Measurements from ENCODE around the gene TNRC6B. TPM values are rescaled to one million over a fixed set of nuclear protein-coding genes. Genes with fewer than 3 reads are reported as not detected.

TNRC6B gene
- total RNA-seq, 2 donors from 2014 or later: 128 to 140 TPM

DNA sequence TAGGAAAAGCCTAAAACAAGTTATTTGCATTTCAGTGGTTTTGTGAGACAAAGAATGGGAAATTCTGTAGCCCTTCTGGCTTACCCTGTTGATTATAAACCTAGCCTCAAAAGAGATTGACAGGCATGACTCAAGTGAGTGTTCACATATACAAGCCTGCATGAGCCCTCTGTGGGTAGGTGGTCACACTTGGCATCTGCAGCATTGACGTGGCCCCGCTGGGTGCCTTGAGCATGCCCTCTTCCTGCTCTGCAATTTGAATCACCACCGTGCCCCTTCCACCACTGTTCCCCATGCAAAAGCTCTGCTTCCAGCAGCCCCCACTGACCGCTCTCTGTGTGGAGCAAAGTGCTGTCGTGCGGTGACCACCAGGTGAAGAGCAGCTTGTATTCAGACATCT is 147.6 kb downstream of the TNRC6B start:
- H3K27me3 Mint-ChIP-seq: no peaks in the 10 kb centered on the region
- H3K9me3 ChIP-seq (ENCODE audit: control insufficient read depth, low read length, poor library complexity, severe bottlenecking): no peaks in the 10 kb centered on the region
- peak; percentile 62 for ATAC-seq
- H3K36me3 Mint-ChIP-seq (ENCODE audit: low read depth): peaks cover 3% of the 10 kb centered on the region
- H3K4me3 Mint-ChIP-seq: peak overlapping the region; percentile 85
- H3K27ac Mint-ChIP-seq: peak overlapping the region; percentile 97
- DNase-seq: peak in 1 of 3 donors; percentile 31
- H3K4me1 Mint-ChIP-seq: peaks cover 53% of the 10 kb centered on the region

DNA sequence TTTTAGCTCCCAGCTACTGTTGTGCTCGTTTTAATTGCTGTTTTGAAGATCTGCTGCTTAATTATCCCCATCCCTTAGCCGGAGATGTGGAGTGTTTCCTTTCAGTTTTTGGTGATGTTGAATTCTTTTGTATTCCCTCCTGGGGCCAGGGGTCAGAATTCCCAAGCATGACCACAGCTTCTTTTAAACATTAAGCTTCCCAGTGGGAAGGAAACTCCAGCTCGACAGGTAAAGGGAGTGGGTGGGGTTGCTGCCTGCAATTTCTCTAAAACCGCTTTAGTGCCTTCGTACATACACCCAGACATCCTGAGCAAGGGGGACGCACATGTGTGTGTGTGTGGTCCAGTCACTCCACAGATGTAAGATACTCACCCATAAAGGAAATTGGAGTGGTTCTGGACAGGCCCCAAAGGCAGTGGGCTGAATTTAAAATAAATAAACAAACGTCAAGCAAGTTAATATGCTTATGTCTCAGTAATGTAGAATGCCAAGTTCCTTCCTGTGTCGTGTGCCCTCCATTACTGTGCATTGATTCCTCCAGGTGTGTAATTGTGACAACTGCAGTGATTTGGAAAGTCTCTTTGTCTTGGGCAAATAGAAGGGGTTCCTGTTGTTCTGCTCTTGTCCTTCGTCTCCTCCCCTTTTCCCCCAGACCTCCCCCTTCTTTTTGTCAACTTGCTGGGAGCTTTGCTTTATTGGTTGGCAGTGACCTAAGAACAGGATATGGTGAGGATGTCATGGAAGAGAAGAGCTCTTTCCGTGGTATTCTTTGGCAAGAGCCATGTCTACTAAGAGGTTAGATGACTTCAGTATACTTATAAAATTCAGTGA is 149.4 kb downstream of the TNRC6B start:
- Mint-ChIP-seq H3K27me3 (no peaks in the 10 kb centered on the region), H3K4me1 (peaks cover 51% of the 10 kb centered on the region), H3K4me3 (peak overlapping the region; percentile 43), H3K27ac (peak overlapping the region; percentile 97), H3K36me3 (ENCODE audit: low read depth) (peaks cover 3% of the 10 kb centered on the region)
- H3K9me3 ChIP-seq (ENCODE audit: control insufficient read depth, low read length, poor library complexity, severe bottlenecking): no peaks in the 10 kb centered on the region
- ATAC-seq (no peak), DNase-seq (no peak)

DNA sequence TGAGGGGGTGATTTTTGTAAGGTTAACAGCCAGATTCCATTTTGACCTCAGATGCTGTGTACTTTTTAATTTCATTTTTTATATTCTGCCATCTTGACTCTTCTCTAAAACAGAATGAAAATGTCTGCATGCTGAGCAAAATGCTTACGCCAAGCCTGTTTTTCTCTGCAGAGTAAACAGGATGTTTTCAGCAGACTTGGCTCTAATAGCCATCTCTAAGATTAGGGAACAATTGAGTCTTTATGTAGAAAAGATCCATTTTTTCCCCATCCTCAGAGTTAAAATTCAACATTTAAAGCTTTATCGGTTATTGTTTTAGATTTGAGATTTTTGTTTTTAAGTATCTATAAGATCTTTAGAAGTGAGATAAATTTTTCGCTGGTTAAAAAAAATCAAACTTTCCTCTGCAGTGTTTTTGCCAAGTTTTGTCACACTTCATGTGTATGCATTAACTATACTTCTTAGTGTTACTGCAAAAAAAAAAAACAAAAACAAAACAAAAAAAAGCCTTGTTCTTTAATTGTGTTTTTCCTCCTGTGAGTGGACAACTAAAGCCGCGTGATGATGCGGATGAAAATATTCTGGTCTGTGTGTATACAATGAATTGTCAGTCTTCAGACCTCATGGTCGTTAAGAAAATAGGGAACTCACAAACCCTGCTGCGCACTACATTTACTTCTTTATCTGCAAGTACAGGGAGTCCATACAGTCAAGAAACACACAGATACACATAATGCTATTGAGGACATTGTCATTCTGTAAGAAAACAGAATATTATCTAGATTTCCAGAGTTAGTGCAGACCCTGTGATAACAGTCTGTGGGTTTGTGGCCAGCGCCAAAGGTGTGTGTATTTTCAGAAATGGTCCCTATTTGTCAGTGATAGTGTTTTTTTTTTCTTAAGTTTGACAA is 151.1 kb downstream of the TNRC6B start:
- H3K4me1 Mint-ChIP-seq: peaks cover 58% of the 10 kb centered on the region
- H3K27ac Mint-ChIP-seq: peak overlapping the region; percentile 97
- ATAC-seq: no peak
- DNase-seq: no peak
- H3K4me3 Mint-ChIP-seq: peak overlapping the region; percentile 7
- no peaks in the 10 kb centered on the region for H3K9me3 ChIP-seq (ENCODE audit: control insufficient read depth, low read length, poor library complexity, severe bottlenecking)
- no peaks in the 10 kb centered on the region for H3K27me3 Mint-ChIP-seq
- H3K36me3 Mint-ChIP-seq (ENCODE audit: low read depth): peaks cover 3% of the 10 kb centered on the region

- ATAC-seq (no peak), DNase-seq (no peak)
- peak overlapping the region; percentile 66 for H3K27ac Mint-ChIP-seq
- H3K4me1 Mint-ChIP-seq: peaks cover 58% of the 10 kb centered on the region
- H3K9me3 ChIP-seq (ENCODE audit: control insufficient read depth, low read length, poor library complexity, severe bottlenecking): no peaks in the 10 kb centered on the region
- no peaks in the 10 kb centered on the region for H3K27me3 Mint-ChIP-seq
- no peak overlapping the region for H3K4me3 Mint-ChIP-seq
- peaks cover 3% of the 10 kb centered on the region for H3K36me3 Mint-ChIP-seq (ENCODE audit: low read depth)
Measured at GRCh38 chr22:40329466-40329865, 151.7 kb downstream of the TNRC6B start.

DNA sequence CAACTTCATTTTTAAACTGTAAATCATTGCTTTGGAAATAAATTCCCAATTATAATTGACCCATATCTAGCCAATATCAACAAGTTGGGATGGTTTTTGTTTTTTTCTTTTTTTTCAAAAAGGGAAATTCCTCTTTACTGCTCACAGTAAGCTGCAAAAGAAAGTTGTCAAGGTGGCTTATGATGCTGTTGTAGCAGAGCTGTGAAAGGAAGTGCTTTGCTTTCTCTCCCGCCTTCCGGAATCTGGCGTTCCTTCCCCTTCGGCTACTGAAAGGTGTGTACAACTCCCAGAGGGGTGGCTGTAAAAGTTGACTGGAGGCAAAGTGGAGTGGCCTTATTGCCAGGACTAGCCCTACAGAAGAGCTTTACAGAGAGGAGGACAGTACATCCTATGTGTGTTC is 152.4 kb downstream of the TNRC6B start:
- Mint-ChIP-seq H3K27ac (peak overlapping the region; percentile 66), H3K4me3 (no peak overlapping the region)
- DNase-seq: no peak

DNA sequence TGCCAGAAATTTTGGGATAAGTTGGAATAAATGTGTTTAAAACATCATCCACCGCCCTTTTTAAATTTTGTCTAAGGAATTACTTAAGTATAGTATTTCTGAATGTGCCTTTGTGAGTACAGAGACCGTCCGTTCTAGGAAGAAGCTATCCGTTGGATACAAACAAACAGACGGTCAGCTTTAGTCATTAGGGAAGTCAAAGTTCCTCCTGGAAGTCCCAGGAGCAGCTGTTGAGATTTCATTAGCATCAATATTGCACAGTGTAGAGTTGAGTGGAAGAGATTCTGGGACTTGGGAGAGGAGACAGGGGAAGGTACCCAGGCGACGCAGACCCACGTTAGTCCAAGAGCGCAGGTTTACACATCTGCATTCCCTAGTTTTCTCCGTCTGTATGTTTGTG is 152.9 kb downstream of the TNRC6B start:
- Mint-ChIP-seq H3K27me3 (no peaks in the 10 kb centered on the region), H3K36me3 (ENCODE audit: low read depth) (peaks cover 3% of the 10 kb centered on the region), H3K27ac (peak overlapping the region; percentile 66), H3K4me1 (peaks cover 52% of the 10 kb centered on the region), H3K4me3 (peak overlapping the region; percentile 9)
- DNase-seq: no peak
- no peaks in the 10 kb centered on the region for H3K9me3 ChIP-seq (ENCODE audit: control insufficient read depth, low read length, poor library complexity, severe bottlenecking)
- no peak for ATAC-seq

More for the DNA sequence above, 152.4 kb downstream of the TNRC6B start:
- Mint-ChIP-seq H3K27me3 (no peaks in the 10 kb centered on the region), H3K36me3 (ENCODE audit: low read depth) (peaks cover 3% of the 10 kb centered on the region), H3K4me1 (peaks cover 58% of the 10 kb centered on the region)
- no peak for ATAC-seq
- no peaks in the 10 kb centered on the region for H3K9me3 ChIP-seq (ENCODE audit: control insufficient read depth, low read length, poor library complexity, severe bottlenecking)

- H3K9me3 ChIP-seq (ENCODE audit: control insufficient read depth, low read length, poor library complexity, severe bottlenecking): no peaks in the 10 kb centered on the region
- Mint-ChIP-seq H3K27me3 (no peaks in the 10 kb centered on the region), H3K4me3 (peak overlapping the region; percentile 63), H3K27ac (peak overlapping the region; percentile 97), H3K4me1 (peaks cover 55% of the 10 kb centered on the region), H3K36me3 (ENCODE audit: low read depth) (peaks cover 3% of the 10 kb centered on the region)
- ATAC-seq: no peak
- DNase-seq: no peak
Measured at GRCh38 chr22:40331706-40332105, 154.0 kb downstream of the TNRC6B start.

DNA sequence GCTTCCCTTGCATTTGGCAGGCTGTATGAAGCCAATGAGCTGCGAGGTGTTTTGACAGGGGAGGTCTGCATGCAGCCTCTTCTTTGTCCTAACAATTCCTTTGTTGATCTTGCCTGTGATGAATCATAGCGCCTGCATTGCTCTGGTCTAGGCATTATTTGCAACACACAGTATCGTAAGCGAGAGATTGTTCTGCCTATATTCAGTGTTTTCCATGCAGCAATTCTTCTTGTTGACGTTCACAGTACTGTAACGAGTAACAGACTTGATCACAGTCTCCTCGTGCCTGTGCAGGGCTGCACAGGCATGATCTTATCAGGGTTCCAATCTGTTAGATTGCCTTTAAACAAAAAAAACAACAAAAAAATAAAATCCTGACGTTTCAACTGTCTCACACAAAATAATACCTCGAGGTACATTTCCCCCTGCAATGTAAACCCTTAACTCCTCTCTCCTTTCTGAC is 154.6 kb downstream of the TNRC6B start:
- ATAC-seq (peak; percentile 40), DNase-seq (no peak)
- Mint-ChIP-seq H3K27ac (peak overlapping the region; percentile 97), H3K4me3 (peak overlapping the region; percentile 63), H3K36me3 (ENCODE audit: low read depth) (peaks cover 1% of the 10 kb centered on the region), H3K27me3 (no peaks in the 10 kb centered on the region), H3K4me1 (peaks cover 51% of the 10 kb centered on the region)
- no peaks in the 10 kb centered on the region for H3K9me3 ChIP-seq (ENCODE audit: control insufficient read depth, low read length, poor library complexity, severe bottlenecking)

- no peaks in the 10 kb centered on the region for H3K9me3 ChIP-seq (ENCODE audit: control insufficient read depth, low read length, poor library complexity, severe bottlenecking)
- Mint-ChIP-seq H3K4me3 (peak overlapping the region; percentile 86), H3K36me3 (ENCODE audit: low read depth) (peaks cover 4% of the 10 kb centered on the region), H3K4me1 (peaks cover 56% of the 10 kb centered on the region), H3K27me3 (no peaks in the 10 kb centered on the region), H3K27ac (peak overlapping the region; percentile 97)
- no peak for DNase-seq
- no peak for ATAC-seq
Measured at GRCh38 chr22:40334060-40334459, 156.3 kb downstream of the TNRC6B start.

DNA sequence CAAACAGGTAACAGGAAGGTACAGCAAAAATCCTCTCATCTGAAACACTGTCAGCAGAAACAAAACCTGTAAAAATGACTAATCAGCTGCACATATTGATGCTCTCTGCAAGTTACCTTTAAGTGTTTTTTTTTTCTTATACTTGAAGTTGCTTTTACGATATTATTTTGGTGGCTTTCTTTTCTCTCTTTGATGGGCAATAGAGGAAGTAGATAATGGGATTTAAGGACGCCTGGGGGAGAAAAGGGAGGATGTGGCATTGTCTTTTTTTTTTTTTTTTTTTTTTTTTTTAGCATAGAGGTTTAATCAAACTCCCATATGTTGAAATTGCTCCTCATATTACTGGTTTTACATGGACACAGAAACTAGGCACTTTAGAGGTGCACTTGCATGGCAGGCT is 157.2 kb downstream of the TNRC6B start:
- H3K27me3 Mint-ChIP-seq: no peaks in the 10 kb centered on the region
- H3K4me3 Mint-ChIP-seq: peak overlapping the region; percentile 86
- H3K4me1 Mint-ChIP-seq: peaks cover 60% of the 10 kb centered on the region
- H3K36me3 Mint-ChIP-seq (ENCODE audit: low read depth): peaks cover 4% of the 10 kb centered on the region
- H3K27ac Mint-ChIP-seq: peak overlapping the region; percentile 97
- ATAC-seq (peak; percentile 68), DNase-seq (no peak)
- no peaks in the 10 kb centered on the region for H3K9me3 ChIP-seq (ENCODE audit: control insufficient read depth, low read length, poor library complexity, severe bottlenecking)

DNA sequence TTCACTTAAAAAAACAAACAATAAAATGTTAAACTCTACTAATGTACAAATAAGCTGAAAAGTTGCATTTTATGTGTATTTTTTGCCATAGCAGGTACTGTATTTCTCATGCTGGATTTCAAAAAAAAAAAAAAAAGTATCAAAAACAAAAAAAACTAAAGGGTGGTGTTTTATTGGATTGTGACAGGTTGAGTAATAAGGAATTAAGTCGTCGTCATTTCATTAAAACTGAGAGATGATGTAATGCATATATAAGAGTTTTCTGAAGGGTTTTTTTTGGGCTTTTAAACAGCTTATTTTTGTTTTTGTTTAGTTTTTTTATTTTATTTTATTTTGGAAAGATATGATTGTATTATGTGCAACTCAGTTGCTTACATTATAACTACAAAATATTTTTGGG is 157.6 kb downstream of the TNRC6B start:
- H3K27me3 Mint-ChIP-seq: no peaks in the 10 kb centered on the region
- no peaks in the 10 kb centered on the region for H3K9me3 ChIP-seq (ENCODE audit: control insufficient read depth, low read length, poor library complexity, severe bottlenecking)
- peaks cover 60% of the 10 kb centered on the region for H3K4me1 Mint-ChIP-seq
- H3K27ac Mint-ChIP-seq: peak overlapping the region; percentile 97
- peak; percentile 31 for ATAC-seq
- peaks cover 4% of the 10 kb centered on the region for H3K36me3 Mint-ChIP-seq (ENCODE audit: low read depth)
- peak overlapping the region; percentile 86 for H3K4me3 Mint-ChIP-seq
- no peak for DNase-seq

GRCh38 chr22:40340044-40340443 is 162.3 kb downstream of the TNRC6B start:
- no peaks in the 10 kb centered on the region for H3K9me3 ChIP-seq (ENCODE audit: control insufficient read depth, low read length, poor library complexity, severe bottlenecking)
- H3K36me3 Mint-ChIP-seq (ENCODE audit: low read depth): peaks cover 4% of the 10 kb centered on the region
- H3K27me3 Mint-ChIP-seq: no peaks in the 10 kb centered on the region
- no peak overlapping the region for H3K4me3 Mint-ChIP-seq
- peaks cover 54% of the 10 kb centered on the region for H3K4me1 Mint-ChIP-seq
- DNase-seq: no peak
- ATAC-seq: no peak
- H3K27ac Mint-ChIP-seq: peak overlapping the region; percentile 75

- H3K4me3 Mint-ChIP-seq: peak overlapping the region; percentile 75
Measured at GRCh38 chr22:40341604-40342003, 163.9 kb downstream of the TNRC6B start.

More at GRCh38 chr22:40341604-40342003, 163.9 kb downstream of the TNRC6B start:
- peak overlapping the region; percentile 92 for H3K27ac Mint-ChIP-seq
- DNase-seq (no peak), ATAC-seq (no peak)
- no peaks in the 10 kb centered on the region for H3K9me3 ChIP-seq (ENCODE audit: control insufficient read depth, low read length, poor library complexity, severe bottlenecking)
- peaks cover 52% of the 10 kb centered on the region for H3K4me1 Mint-ChIP-seq
- peaks cover 4% of the 10 kb centered on the region for H3K36me3 Mint-ChIP-seq (ENCODE audit: low read depth)
- no peaks in the 10 kb centered on the region for H3K27me3 Mint-ChIP-seq
